BE2C (cell line): ENCODE results near the gene ATF6.
A peak's percentile ranks its signal among the peaks of the same experiment; 100 is the strongest.

Experiments
- DNase-seq: peaks from one replicate; pipeline ENCODE4 v3.0.0-alpha.2; 2020
- H3K27me3 ChIP-seq: fragments of 250-450 bp; sonication (Bioruptor Pico); 2 replicates; pipeline ENCODE4 v1.5.1; 2020; ENCODE audit warnings: mild to moderate bottlenecking
- H3K36me3 ChIP-seq: fragments of 250-450 bp; sonication (Bioruptor Pico); 2 replicates; pipeline ENCODE4 v1.5.1; 2020; ENCODE audit warnings: mild to moderate bottlenecking
- H3K4me1 ChIP-seq: fragments of 250-450 bp; sonication (Bioruptor Pico); 2 replicates; pipeline ENCODE4 v1.5.1; 2020
- H3K4me3 ChIP-seq: 2 replicates; pipeline ENCODE4 v1.5.1; 2011; ENCODE audit warnings: low read depth, low read length
- H3K9me3 ChIP-seq: fragments of 250-450 bp; sonication (Bioruptor Pico); 2 replicates; pipeline ENCODE4 v1.5.1; 2020
- CTCF ChIP-seq: IDR thresholded peaks from 2 replicates; pipeline ENCODE4 v1.5.1; 2012; ENCODE audit warnings: mild to moderate bottlenecking, low read depth, low read length

ATF6 gene

GRCh38 chr1:161973924-161974845, 208.1 kb downstream of the ATF6 start:
- Histone ChIP-seq H3K9me3 (no peaks in the 10 kb centered on the region), H3K4me1 (no peaks in the 10 kb centered on the region), H3K27me3 (no peaks in the 10 kb centered on the region), H3K4me3 (no peak overlapping the region), H3K36me3 (no peaks in the 10 kb centered on the region)
- no peak for TF ChIP-seq CTCF
- DNase-seq = no peak

- Histone ChIP-seq H3K4me3 (no peak overlapping the region), H3K36me3 (no peaks in the 10 kb centered on the region), H3K27me3 (no peaks in the 10 kb centered on the region), H3K4me1 (no peaks in the 10 kb centered on the region), H3K9me3 (no peaks in the 10 kb centered on the region)
- TF ChIP-seq CTCF = no peak
- peak; percentile 51 for DNase-seq
These were observed 212.1 kb downstream of the ATF6 start for GRCh38 chr1:161978011-161978790.

- no peak for DNase-seq
- no peak for TF ChIP-seq CTCF
- Histone ChIP-seq H3K36me3 (no peaks in the 10 kb centered on the region), H3K27me3 (no peaks in the 10 kb centered on the region), H3K9me3 (no peaks in the 10 kb centered on the region), H3K4me1 (no peaks in the 10 kb centered on the region), H3K4me3 (no peak overlapping the region)
These were observed 215.0 kb downstream of the ATF6 start for GRCh38 chr1:161981126-161981525.

GRCh38 chr1:161981735-161982506, 215.8 kb downstream of the ATF6 start:
- DNase-seq = no peak
- H3K36me3 ChIP-seq = no peaks in the 10 kb centered on the region
- H3K4me1 ChIP-seq = no peaks in the 10 kb centered on the region
- H3K27me3 ChIP-seq = no peaks in the 10 kb centered on the region
- TF ChIP-seq CTCF = no peak
- H3K9me3 ChIP-seq = no peaks in the 10 kb centered on the region
- H3K4me3 ChIP-seq = no peak overlapping the region

- Histone ChIP-seq H3K36me3 (no peaks in the 10 kb centered on the region), H3K4me1 (no peaks in the 10 kb centered on the region), H3K4me3 (no peak overlapping the region), H3K27me3 (no peaks in the 10 kb centered on the region), H3K9me3 (no peaks in the 10 kb centered on the region; the same call in 1 of the 2 replicates)
- TF ChIP-seq CTCF = no peak
- DNase-seq = no peak
These were observed 216.4 kb downstream of the ATF6 start for GRCh38 chr1:161982507-161982895.
